HuH-7.5 (cell line): ENCODE data around the gene JPH2.

Experiments used
- DNase-seq: peaks from one replicate; pipeline ENCODE4 v3.0.0; 2011; ENCODE audit warnings: low spot score

JPH2 gene

GRCh38 chr20:44125332-44126127 is 61.5 kb downstream of the JPH2 start:
- DNase-seq, result no peak

GRCh38 chr20:44123874-44124535 is 63.0 kb downstream of the JPH2 start:
- no peak for DNase-seq

GRCh38 chr20:44123251-44123650 is 63.7 kb downstream of the JPH2 start:
- DNase-seq, result no peak

GRCh38 chr20:44120676-44121425 is 66.1 kb downstream of the JPH2 start:
- no peak for DNase-seq

GRCh38 chr20:44118185-44119033 is 68.6 kb downstream of the JPH2 start:
- DNase-seq, result no peak

GRCh38 chr20:44117296-44118184 is 69.4 kb downstream of the JPH2 start:
- no peak for DNase-seq

- no peak for DNase-seq
Measured at GRCh38 chr20:44115762-44116644, 71.0 kb downstream of the JPH2 start.

GRCh38 chr20:44115181-44115580 is 71.8 kb downstream of the JPH2 start:
- no peak for DNase-seq

GRCh38 chr20:44113618-44114376 is 73.2 kb downstream of the JPH2 start:
- no peak for DNase-seq

- no peak for DNase-seq
Measured at GRCh38 chr20:44112889-44113617, 73.9 kb downstream of the JPH2 start.

GRCh38 chr20:44112456-44112855 is 74.5 kb downstream of the JPH2 start:
- DNase-seq, result no peak

- DNase-seq, result no peak
Measured at GRCh38 chr20:44111712-44112335, 75.2 kb downstream of the JPH2 start.

- no peak for DNase-seq
Measured at GRCh38 chr20:44110816-44111568, 76.0 kb downstream of the JPH2 start.

- DNase-seq, result no peak
Measured at GRCh38 chr20:44109951-44110361, 77.0 kb downstream of the JPH2 start.

- no peak for DNase-seq
Measured at GRCh38 chr20:44106615-44107014, 80.4 kb downstream of the JPH2 start.

- DNase-seq, result no peak
Measured at GRCh38 chr20:44104798-44105517, 82.0 kb downstream of the JPH2 start.

GRCh38 chr20:44102582-44102981 is 84.4 kb downstream of the JPH2 start:
- DNase-seq, result no peak
